ENCODE data around the gene ZNF74. TPM values are rescaled to one million over a fixed set of nuclear protein-coding genes. Genes with fewer than 3 reads are reported as not detected.
"Not testable (repeated sequence)": the region's sequence is repeated elsewhere in the genome, so short reads cannot be mapped to it uniquely, and the experiment has no call there.

ZNF74 gene
- polyA plus RNA-seq, 1 donor from 2014 or later, result 75.6 TPM

DNA sequence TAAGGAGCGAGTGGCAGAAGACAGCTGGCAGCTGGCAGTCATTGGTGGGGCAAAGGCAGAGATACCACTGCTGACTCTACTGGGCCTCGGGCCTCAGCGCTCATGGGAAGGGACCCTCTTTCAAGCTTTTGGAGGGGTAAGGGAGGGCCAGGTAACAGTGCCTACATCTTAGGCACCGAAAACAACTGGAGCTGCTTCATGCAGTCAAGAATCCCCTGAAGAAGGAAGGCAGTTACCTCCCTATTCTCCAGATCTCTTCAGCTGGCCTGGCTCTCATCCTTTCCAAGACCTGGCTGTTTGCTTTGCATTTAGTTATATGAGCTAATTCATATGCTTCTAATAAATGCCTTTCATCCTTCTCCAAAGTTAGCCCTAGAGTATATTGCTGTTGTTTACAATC, 15.8 kb upstream of the ZNF74 start (continued):
- TF ChIP-seq SMC3 (conservative IDR thresholded peaks at IDR 0.05; ENCODE audit: poor library complexity), result no peak
- no peak for TF ChIP-seq MXI1 (conservative IDR thresholded peaks at IDR 0.05; ENCODE audit: poor library complexity, severe bottlenecking)
- no peak for TF ChIP-seq TAF1 (IDR thresholded peaks at IDR 0.05; ENCODE audit: low read depth)

DNA sequence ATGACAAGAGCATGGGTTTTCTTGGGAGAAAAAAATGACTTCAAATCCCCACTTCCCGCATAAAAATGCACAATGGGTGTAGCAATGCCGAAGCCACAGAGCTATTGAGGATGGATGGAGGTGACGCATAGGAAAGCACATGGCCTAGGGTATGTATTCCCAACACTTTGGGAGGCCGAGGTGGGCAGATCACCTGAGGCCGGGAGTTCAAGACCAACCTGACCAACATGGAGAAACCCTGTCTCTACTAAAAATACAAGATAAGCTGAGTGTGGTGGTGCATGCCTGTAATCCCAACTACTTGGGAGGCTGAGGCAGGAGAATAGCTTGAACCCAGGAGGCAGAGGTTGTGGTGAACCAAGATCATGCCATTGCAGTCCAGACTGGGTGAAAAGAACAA, 15.3 kb upstream of the ZNF74 start:
- not testable (repeated sequence) for H3K9me3 ChIP-seq (ENCODE audit: low read length); H2AFZ ChIP-seq (ENCODE audit: low read depth, low read length); H3K36me3 ChIP-seq (ENCODE audit: insufficient read depth, low read length); H3K27me3 ChIP-seq (ENCODE audit: insufficient read depth, low read depth, low read length); H3K4me2 ChIP-seq (ENCODE audit: low read length); H3K79me2 ChIP-seq (replicated peaks; ENCODE audit: insufficient read depth, low read length); H3K9me2 ChIP-seq (ENCODE audit: insufficient read depth, low read length); H4K20me1 ChIP-seq (ENCODE audit: insufficient read depth); H3K4me3 ChIP-seq (ENCODE audit: low read length); H3K27ac ChIP-seq (ENCODE audit: low read length); H3K9ac ChIP-seq (ENCODE audit: low read length); H3F3A ChIP-seq (ENCODE audit: insufficient read depth, low read length, poor library complexity, severe bottlenecking)

GRCh38 chr22:20380486-20380885, 13.5 kb upstream of the ZNF74 start:
- Histone ChIP-seq H3K27me3 (ENCODE audit: insufficient read depth, low read depth, low read length) (no peaks in the 10 kb centered on the region), H3K36me3 (ENCODE audit: insufficient read depth, low read length) (no peaks in the 10 kb centered on the region), H3K79me2 (replicated peaks; ENCODE audit: insufficient read depth, low read length) (no peaks in the 10 kb centered on the region), H3K9me2 (ENCODE audit: insufficient read depth, low read length) (no peaks in the 10 kb centered on the region), H3K27ac (ENCODE audit: low read length) (no peak overlapping the region), H3K4me2 (ENCODE audit: low read length) (no peak overlapping the region), H3K9me3 (ENCODE audit: low read length) (no peaks in the 10 kb centered on the region), H4K20me1 (ENCODE audit: insufficient read depth) (no peaks in the 10 kb centered on the region), H2AFZ (ENCODE audit: low read depth, low read length) (no peak overlapping the region), H3K9ac (ENCODE audit: low read length) (no peak overlapping the region), H3K4me3 (ENCODE audit: low read length) (no peak overlapping the region), H3F3A (ENCODE audit: insufficient read depth, low read length, poor library complexity, severe bottlenecking) (no peaks in the 10 kb centered on the region)
- no peak for TF ChIP-seq EP300 (conservative IDR thresholded peaks at IDR 0.05; ENCODE audit: poor library complexity, severe bottlenecking)
- no peak for TF ChIP-seq SMC3 (conservative IDR thresholded peaks at IDR 0.05; ENCODE audit: poor library complexity)
- TF ChIP-seq REST (IDR thresholded peaks at IDR 0.05; ENCODE audit: borderline replicate concordance), result no peak
- TF ChIP-seq POLR2AphosphoS5 (IDR thresholded peaks at IDR 0.05), result no peak
- TF ChIP-seq CTCF (IDR thresholded peaks at IDR 0.05; ENCODE audit: poor library complexity, severe bottlenecking), result no peak
- TF ChIP-seq TAF1 (IDR thresholded peaks at IDR 0.05; ENCODE audit: low read depth), result no peak
- no peak for TF ChIP-seq MXI1 (conservative IDR thresholded peaks at IDR 0.05; ENCODE audit: poor library complexity, severe bottlenecking)
- no peak for TF ChIP-seq RAD21 (conservative IDR thresholded peaks at IDR 0.05)
- TF ChIP-seq EZH2 (IDR thresholded peaks at IDR 0.05; ENCODE audit: borderline replicate concordance, insufficient read depth, low read length, poor library complexity, severe bottlenecking), result no peak

All from neural cell (in vitro differentiated cells).